ENCODE data around the gene NPLOC4. TPM values are rescaled to one million over a fixed set of nuclear protein-coding genes. Genes with fewer than 3 reads are reported as not detected.

NPLOC4 gene
- polyA plus RNA-seq, 1 experiment, result 108 TPM

DNA sequence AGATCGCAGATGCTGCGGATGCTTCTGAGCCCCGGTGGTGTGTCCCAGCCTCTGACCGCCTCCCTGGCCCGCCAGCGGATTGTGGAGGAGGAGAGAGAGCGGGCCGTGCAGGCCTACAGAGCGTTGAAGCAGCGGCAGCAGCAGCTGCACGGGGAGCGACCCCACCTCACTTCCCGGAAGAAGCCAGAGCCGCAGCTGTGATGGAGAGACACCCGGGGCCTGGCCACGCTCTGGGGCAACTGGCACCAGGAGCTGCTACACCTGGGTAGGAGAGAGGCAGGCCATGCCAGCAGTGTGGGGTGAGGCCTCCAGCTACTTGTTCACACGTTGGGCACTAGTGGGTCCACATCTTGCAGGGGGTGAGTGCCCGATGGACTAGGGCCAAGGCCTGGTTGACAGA lies 35.6 kb upstream of the NPLOC4 start:
- TF ChIP-seq, protein P1, sequence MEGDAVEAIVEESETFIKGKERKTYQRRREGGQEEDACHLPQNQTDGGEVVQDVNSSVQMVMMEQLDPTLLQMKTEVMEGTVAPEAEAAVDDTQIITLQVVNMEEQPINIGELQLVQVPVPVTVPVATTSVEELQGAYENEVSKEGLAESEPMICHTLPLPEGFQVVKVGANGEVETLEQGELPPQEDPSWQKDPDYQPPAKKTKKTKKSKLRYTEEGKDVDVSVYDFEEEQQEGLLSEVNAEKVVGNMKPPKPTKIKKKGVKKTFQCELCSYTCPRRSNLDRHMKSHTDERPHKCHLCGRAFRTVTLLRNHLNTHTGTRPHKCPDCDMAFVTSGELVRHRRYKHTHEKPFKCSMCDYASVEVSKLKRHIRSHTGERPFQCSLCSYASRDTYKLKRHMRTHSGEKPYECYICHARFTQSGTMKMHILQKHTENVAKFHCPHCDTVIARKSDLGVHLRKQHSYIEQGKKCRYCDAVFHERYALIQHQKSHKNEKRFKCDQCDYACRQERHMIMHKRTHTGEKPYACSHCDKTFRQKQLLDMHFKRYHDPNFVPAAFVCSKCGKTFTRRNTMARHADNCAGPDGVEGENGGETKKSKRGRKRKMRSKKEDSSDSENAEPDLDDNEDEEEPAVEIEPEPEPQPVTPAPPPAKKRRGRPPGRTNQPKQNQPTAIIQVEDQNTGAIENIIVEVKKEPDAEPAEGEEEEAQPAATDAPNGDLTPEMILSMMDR (IDR thresholded peaks at IDR 0.05; ENCODE audit: insufficient read depth, low read depth, low read length), result no peak
- POLR2A ChIA-PET, result no interaction called here
- Histone ChIP-seq H3K36me3 (ENCODE audit: control insufficient read depth, insufficient read depth, low read length) (peaks cover 21% of the 10 kb centered on the region), H3K4me3 (ENCODE audit: low read depth, low read length) (no peak overlapping the region), H3K27me3 (ENCODE audit: control insufficient read depth, insufficient read depth, low read length) (no peaks in the 10 kb centered on the region)
- DNase-seq (ENCODE audit: low read depth), result no peak
- CTCF ChIA-PET, result interaction anchor here (0.9 kb wide), 1 partner anchor 10 kb away, joined by 3 read pairs; no protein-coding TSS in a partner anchor

DNA sequence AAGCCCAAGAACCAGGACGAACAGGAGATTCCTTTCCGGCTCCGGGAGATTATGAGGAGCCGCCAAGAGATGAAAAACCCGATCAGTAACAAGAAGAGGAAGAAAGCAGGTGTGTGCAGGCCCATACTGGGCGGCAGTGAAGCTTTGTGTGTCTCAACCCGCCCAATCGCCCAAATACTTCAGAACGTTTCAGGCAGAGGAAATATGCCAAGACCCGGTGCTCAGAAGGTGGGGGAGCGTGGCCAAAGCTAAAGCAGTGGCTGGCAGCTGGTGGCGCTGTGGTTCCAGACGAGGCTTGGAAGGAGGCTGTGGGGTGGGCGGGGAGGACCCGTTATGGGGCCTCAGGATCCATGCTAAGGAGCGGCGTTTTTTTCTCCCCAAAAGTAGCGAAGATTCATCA lies 30.8 kb upstream of the NPLOC4 start:
- CTCF ChIA-PET, result interaction anchor here (1.1 kb wide), 1 partner anchor 19 kb away, joined by 5 read pairs; no protein-coding TSS in a partner anchor
- DNase-seq (ENCODE audit: low read depth), result no peak
- POLR2A ChIA-PET, result no interaction called here

DNA sequence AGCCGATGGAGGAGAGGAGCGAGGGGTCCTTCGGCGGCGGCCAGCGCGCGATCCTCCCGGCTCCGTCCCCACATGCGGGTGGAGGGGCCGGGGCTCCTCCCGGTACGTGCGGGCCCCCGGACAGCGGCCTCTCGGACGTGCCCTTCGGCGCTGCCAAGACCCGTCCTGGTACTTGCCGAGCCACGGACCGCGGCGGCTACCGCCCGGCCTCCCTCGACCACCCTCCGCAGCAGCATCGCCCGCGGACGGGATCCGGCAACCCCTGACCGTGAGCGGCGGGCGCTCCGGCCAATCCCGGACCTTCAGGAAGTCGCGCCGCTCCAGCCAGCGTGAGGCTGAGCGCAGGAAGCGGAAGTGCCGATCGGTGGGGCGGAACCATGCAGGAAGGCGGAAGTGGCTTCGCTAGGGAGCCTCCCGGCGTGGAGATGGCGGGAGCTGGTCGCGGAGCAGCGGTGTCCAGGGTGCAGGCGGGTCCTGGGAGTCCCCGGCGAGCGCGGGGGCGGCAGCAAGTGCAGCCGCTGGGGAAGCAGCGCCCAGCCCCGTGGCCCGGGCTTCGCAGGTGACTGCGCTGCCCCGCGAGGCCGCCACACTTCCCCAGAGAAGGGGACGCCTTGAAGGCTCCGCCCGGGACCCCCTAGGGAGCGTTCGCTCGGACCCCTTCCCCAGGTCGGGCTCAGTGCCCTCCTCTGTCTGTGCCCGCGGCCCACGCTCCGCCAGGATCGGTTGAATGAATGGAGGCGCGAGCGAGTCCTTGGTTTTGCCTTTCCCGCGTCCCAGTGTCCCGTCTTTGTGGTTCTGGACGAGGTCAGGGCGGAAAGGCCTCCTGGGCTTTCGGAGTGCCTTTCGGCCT lies 29.7 kb upstream of the NPLOC4 start, which contains the start of the genes CCDC137 and OXLD1:
TSS of gene CCDC137 (plus strand) at position 396 of the 850 bp plus-strand sequence. CDS start at position 426, 30 bp downstream.
TSS of gene OXLD1 (minus strand) at position 264 of the 850 bp plus-strand sequence. CDS start at position 236, 28 bp downstream.
- no peaks in the 10 kb centered on the region for H3K27me3 ChIP-seq (ENCODE audit: control insufficient read depth, insufficient read depth, low read length)
- TF ChIP-seq, protein P1 (IDR thresholded peaks at IDR 0.05; ENCODE audit: insufficient read depth, low read depth, low read length), result no peak
- H3K36me3 ChIP-seq (ENCODE audit: control insufficient read depth, insufficient read depth, low read length), result peaks cover 9% of the 10 kb centered on the region
- peak; percentile 70 for DNase-seq (ENCODE audit: low read depth)
- peak within 1 kb of the TSS; percentile 87 for H3K4me3 ChIP-seq (ENCODE audit: low read depth, low read length)
- CTCF ChIA-PET, result interaction anchor here (1.1 kb wide), 1 partner anchor 18 kb away, joined by 5 read pairs; no protein-coding TSS in a partner anchor
- POLR2A ChIA-PET, result interaction anchor here (0.6 kb wide), 1 partner anchor 151 kb away, joined by 3 read pairs; no protein-coding TSS in a partner anchor

More for the DNA sequence above, 30.8 kb upstream of the NPLOC4 start:
- TF ChIP-seq, protein P1 (IDR thresholded peaks at IDR 0.05; ENCODE audit: insufficient read depth, low read depth, low read length), result no peak
- no peaks in the 10 kb centered on the region for H3K27me3 ChIP-seq (ENCODE audit: control insufficient read depth, insufficient read depth, low read length)
- H3K4me3 ChIP-seq (ENCODE audit: low read depth, low read length), result no peak overlapping the region
- peaks cover 15% of the 10 kb centered on the region for H3K36me3 ChIP-seq (ENCODE audit: control insufficient read depth, insufficient read depth, low read length)

DNA sequence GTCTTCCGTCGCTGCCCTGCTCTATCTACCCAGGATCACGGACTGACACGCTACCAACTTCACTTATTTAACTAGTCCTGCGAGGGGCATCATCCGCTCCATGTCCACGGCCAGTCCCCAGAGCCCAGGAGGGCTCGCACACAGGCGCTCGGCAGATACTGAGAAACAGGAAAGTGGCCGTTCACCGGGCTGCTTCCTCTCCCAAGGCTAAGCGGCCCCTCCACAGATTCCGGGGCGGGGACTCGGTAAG lies 29.1 kb upstream of the NPLOC4 start:
- TF ChIP-seq, protein P1 (IDR thresholded peaks at IDR 0.05; ENCODE audit: insufficient read depth, low read depth, low read length), result no peak
- DNase-seq (ENCODE audit: low read depth), result no peak
- ChIA-PET CTCF (no interaction called here), POLR2A (no interaction called here)
- H3K27me3 ChIP-seq (ENCODE audit: control insufficient read depth, insufficient read depth, low read length), result no peaks in the 10 kb centered on the region
- H3K4me3 ChIP-seq (ENCODE audit: low read depth, low read length), result peak overlapping the region; percentile 87
- H3K36me3 ChIP-seq (ENCODE audit: control insufficient read depth, insufficient read depth, low read length), result peaks cover 6% of the 10 kb centered on the region

DNA sequence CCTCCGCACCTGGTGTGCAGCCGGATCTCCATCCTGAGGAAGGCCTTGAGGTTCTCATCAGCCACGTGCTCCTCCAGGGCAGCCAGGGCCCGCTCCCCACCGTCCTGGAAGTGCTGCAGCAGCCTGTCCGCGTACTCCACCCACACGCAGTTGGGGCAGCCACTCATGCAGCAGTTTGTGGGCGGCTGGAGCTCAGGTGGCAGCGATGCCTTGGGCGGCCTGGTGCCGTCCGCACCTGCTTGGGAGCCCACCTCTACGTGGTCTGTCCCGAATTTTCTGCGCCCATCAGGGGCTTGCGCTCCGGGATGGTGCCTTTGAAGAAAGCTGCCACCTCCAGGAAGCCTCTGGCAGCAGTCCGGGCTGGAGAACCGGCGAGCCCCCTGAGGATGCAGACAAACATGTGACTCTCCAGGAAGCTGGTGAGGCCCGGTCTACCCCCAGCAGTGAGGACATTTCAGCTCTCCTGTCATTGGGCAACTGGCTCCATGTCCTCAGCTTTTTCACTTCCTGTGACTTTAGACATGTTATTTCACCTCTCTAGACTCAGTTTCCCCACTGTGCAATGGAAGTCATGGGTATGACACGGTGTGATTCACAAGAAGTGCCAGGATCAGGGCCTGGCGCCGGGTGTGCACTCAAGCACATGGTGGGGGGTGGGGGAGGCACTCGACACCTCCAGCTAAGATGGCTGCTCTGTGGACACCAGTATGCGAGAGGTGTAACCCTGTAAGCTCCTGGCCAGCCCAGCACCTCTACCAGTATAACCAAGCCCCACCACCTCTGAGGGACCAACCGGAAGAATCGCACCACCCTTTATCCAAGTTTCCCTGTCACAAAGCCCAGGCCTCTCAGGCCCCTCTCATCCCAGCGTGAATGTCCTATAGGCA lies 28.5 kb upstream of the NPLOC4 start:
- Histone ChIP-seq H3K36me3 (ENCODE audit: control insufficient read depth, insufficient read depth, low read length) (peaks cover 4% of the 10 kb centered on the region), H3K4me3 (ENCODE audit: low read depth, low read length) (peak overlapping the region; percentile 87), H3K27me3 (ENCODE audit: control insufficient read depth, insufficient read depth, low read length) (no peaks in the 10 kb centered on the region)
- POLR2A ChIA-PET, result no interaction called here
- CTCF ChIA-PET, result no interaction called here
- no peak for DNase-seq (ENCODE audit: low read depth)
- TF ChIP-seq, protein P1 (IDR thresholded peaks at IDR 0.05; ENCODE audit: insufficient read depth, low read depth, low read length), result no peak
